OCI-LY1 (cell line): ENCODE data around the gene TNFRSF12A.

ENCODE experiments used
- H2AFZ ChIP-seq: fragments of 200-600 bp; sonication (generic), shearing (Covaris generic); 2 replicates; pipeline ENCODE4 v1.6.0; 2014; ENCODE audit warnings: antibody characterized with exemption, mild to moderate bottlenecking, low read length
- H3F3A ChIP-seq: fragments of 200-600 bp; sonication (generic), shearing (Covaris generic); 2 replicates; pipeline ENCODE4 v1.6.0; 2014; ENCODE audit warnings: mild to moderate bottlenecking, antibody characterized with exemption, low read length, moderate library complexity; ENCODE audit not compliant: insufficient read depth
- H3K27ac ChIP-seq: fragments of 200-600 bp; sonication (generic); 2 replicates; pipeline ENCODE4 v1.5.1; 2014; ENCODE audit warnings: low read length, mixed run types, mild to moderate bottlenecking, low read depth; ENCODE audit not compliant: poor library complexity, severe bottlenecking
- H3K27me3 ChIP-seq: fragments of 200-600 bp; sonication (generic); 2 replicates; pipeline ENCODE4 v1.6.0; 2014; ENCODE audit warnings: antibody characterized with exemption, mild to moderate bottlenecking, low read length, moderate library complexity; ENCODE audit not compliant: insufficient read depth
- H3K36me3 ChIP-seq: fragments of 200-600 bp; sonication (generic); 2 replicates; pipeline ENCODE4 v1.6.1; 2014; ENCODE audit warnings: mild to moderate bottlenecking, antibody characterized with exemption, low read length, moderate library complexity, mixed read lengths; ENCODE audit not compliant: insufficient read depth
- H3K4me1 ChIP-seq: fragments of 200-600 bp; sonication (generic); 2 replicates; pipeline ENCODE4 v1.5.1; 2014; ENCODE audit warnings: mild to moderate bottlenecking, low read length, moderate library complexity; ENCODE audit not compliant: insufficient read depth, severe bottlenecking
- H3K4me2 ChIP-seq: fragments of 200-600 bp; sonication (generic), shearing (Covaris generic); 2 replicates; pipeline ENCODE4 v1.6.1; 2014; ENCODE audit warnings: low read length
- H3K4me3 ChIP-seq: fragments of 200-600 bp; sonication (generic); 2 replicates; pipeline ENCODE4 v1.5.1; 2014; ENCODE audit warnings: low read length, low read depth, mild to moderate bottlenecking, mixed read lengths; ENCODE audit not compliant: poor library complexity, severe bottlenecking
- H3K79me2 ChIP-seq: fragments of 200-600 bp; shearing (Covaris generic); 2 replicates; pipeline ENCODE4 v1.6.1; 2016; ENCODE audit warnings: mixed run types, low read length, mixed read lengths; ENCODE audit not compliant: insufficient read depth
- H3K9ac ChIP-seq: fragments of 200-600 bp; sonication (generic), shearing (Covaris generic); 2 replicates; pipeline ENCODE4 v1.6.1; 2014; ENCODE audit warnings: mild to moderate bottlenecking, low read length, mixed read lengths
- H3K9me2 ChIP-seq: fragments of 200-600 bp; sonication (generic), shearing (Covaris generic); 2 replicates; pipeline ENCODE4 v1.6.1; 2014; ENCODE audit warnings: low read depth, mild to moderate bottlenecking, low read length, mixed read lengths
- H3K9me3 ChIP-seq: fragments of 200-600 bp; shearing (Covaris generic); 2 replicates; pipeline ENCODE4 v1.6.1; 2014; ENCODE audit warnings: low read length, mixed read lengths
- H4K20me1 ChIP-seq: fragments of 200-600 bp; sonication (generic), shearing (Covaris generic); 2 replicates; pipeline ENCODE4 v1.6.0; 2016; ENCODE audit warnings: mild to moderate bottlenecking, low read length; ENCODE audit not compliant: insufficient read depth
- EZH2 ChIP-seq: fragments of 200-600 bp; sonication (generic), shearing (Covaris generic); IDR thresholded peaks from 2 replicates; pipeline ENCODE4 v1.8.0; 2017; ENCODE audit warnings: borderline replicate concordance, mixed run types, mild to moderate bottlenecking, antibody characterized with exemption, low read length, moderate library complexity, mixed read lengths
- TF ChIP-seq, protein P1 (sequence below): fragments of 200-600 bp; sonication (generic), shearing (Covaris generic); IDR thresholded peaks from 2 replicates; pipeline ENCODE4 v1.5.1; 2017; ENCODE audit warnings: mild to moderate bottlenecking, antibody characterized with exemption, low read length, moderate library complexity, mixed read lengths

Gene TNFRSF12A, protein sequence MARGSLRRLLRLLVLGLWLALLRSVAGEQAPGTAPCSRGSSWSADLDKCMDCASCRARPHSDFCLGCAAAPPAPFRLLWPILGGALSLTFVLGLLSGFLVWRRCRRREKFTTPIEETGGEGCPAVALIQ

DNA sequence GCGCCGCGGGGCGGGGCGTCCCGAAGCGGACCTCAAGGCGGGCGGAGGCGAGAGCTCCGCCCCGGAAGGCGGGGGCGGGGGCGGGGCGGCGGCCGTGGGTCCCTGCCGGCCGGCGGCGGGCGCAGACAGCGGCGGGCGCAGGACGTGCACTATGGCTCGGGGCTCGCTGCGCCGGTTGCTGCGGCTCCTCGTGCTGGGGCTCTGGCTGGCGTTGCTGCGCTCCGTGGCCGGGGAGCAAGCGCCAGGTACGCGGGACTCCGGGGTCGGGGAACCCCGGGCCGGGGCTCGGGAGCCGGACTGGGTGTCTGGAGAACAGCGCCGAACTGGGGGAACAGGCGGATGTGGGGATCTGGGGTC is at the start of gene TNFRSF12A:
Gene TNFRSF12A (plus strand): TSS at position 122 of the 357 bp plus-strand sequence. CDS start 30 bp downstream, at position 152.
- peak within 1 kb of the TSS; percentile 60 for H3K9ac ChIP-seq
- H3K9me3 ChIP-seq, result no peaks in the 10 kb centered on the region
- TF ChIP-seq EZH2, result no peak
- TF ChIP-seq, protein P1, sequence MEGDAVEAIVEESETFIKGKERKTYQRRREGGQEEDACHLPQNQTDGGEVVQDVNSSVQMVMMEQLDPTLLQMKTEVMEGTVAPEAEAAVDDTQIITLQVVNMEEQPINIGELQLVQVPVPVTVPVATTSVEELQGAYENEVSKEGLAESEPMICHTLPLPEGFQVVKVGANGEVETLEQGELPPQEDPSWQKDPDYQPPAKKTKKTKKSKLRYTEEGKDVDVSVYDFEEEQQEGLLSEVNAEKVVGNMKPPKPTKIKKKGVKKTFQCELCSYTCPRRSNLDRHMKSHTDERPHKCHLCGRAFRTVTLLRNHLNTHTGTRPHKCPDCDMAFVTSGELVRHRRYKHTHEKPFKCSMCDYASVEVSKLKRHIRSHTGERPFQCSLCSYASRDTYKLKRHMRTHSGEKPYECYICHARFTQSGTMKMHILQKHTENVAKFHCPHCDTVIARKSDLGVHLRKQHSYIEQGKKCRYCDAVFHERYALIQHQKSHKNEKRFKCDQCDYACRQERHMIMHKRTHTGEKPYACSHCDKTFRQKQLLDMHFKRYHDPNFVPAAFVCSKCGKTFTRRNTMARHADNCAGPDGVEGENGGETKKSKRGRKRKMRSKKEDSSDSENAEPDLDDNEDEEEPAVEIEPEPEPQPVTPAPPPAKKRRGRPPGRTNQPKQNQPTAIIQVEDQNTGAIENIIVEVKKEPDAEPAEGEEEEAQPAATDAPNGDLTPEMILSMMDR, result no peak
- H3K9me2 ChIP-seq, result no peaks in the 10 kb centered on the region
- H3K4me3 ChIP-seq, result peak within 1 kb of the TSS; percentile 67
- H3K79me2 ChIP-seq, result no peaks in the 10 kb centered on the region
- peaks cover 4% of the 10 kb centered on the region; the same call in 1 of the 2 replicates for H3K27me3 ChIP-seq
- no peak within 1 kb of the TSS for H3K27ac ChIP-seq
- peaks cover 44% of the 10 kb centered on the region for H3K4me1 ChIP-seq
- no peak within 1 kb of the TSS for H2AFZ ChIP-seq
- H3F3A ChIP-seq, result no peaks in the 10 kb centered on the region
- no peaks in the 10 kb centered on the region for H3K36me3 ChIP-seq
- H3K4me2 ChIP-seq, result peak within 1 kb of the TSS; percentile 97
- H4K20me1 ChIP-seq, result no peaks in the 10 kb centered on the region

DNA sequence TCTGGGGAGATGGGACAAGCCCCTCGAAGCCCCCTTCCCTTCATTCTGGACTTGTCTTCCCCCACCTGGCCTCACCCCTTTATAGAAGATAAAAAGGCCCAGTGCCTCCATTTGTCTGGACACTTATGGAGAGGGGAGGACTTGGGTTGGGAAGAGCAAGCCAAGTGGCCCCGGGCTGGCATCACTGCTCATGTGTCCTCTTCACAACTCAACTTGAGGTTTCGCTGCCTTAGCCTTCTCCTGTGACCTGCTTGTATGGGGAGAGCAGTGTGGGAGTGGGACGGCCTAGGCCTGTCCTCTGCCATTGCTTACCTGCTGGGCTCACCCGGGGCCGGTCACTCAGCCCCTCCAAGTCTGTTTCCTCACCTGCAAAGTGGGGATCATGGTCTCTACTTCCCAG is 49.6 kb upstream of the TNFRSF12A start:
- TF ChIP-seq, protein P1, result no peak
- TF ChIP-seq EZH2, result no peak
- Histone ChIP-seq H3K79me2 (no peaks in the 10 kb centered on the region), H3K9me3 (no peaks in the 10 kb centered on the region), H3F3A (no peaks in the 10 kb centered on the region), H3K4me3 (peak overlapping the region; percentile 81), H3K27me3 (no peaks in the 10 kb centered on the region), H3K9ac (peak overlapping the region; percentile 84), H3K4me1 (peaks cover 60% of the 10 kb centered on the region), H2AFZ (no peak overlapping the region), H4K20me1 (no peaks in the 10 kb centered on the region), H3K9me2 (no peaks in the 10 kb centered on the region), H3K36me3 (peaks cover 50% of the 10 kb centered on the region; the same call in 1 of the 2 replicates), H3K4me2 (peak overlapping the region; percentile 85), H3K27ac (no peak overlapping the region)

DNA sequence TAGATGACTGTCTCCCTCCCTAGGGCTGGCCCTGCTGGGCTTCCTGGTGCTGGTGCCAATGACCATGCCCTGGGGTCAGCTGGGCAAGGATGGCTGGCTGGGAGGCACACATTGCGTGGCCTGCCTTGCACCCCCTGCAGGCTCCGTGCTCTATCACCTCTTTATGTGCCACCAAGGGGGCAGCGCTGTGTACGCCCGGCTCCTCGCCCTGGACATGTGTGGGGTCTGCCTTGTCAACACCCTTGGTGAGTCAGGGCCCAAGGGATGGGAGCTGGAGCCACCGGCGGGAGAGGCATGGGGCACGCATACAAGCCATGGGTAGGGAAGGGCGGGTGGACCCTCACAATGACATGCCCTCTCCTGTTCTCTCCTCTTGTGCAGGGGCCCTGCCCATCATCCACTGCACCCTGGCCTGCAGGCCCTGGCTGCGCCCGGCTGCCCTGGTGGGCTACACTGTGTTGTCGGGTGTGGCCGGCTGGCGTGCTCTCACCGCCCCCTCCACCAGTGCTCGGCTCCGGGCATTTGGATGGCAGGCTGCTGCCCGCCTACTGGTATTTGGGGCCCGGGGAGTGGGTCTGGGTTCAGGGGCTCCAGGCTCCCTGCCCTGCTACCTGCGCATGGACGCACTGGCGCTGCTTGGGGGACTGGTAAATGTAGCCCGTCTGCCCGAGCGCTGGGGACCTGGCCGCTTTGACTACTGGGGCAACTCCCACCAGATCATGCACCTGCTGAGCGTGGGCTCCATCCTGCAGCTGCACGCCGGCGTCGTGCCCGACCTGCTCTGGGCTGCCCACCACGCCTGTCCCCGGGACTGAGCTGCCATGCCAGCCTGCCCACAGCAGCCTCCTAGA is 48.8 kb upstream of the TNFRSF12A start:
- H3K9ac ChIP-seq, result peak overlapping the region; percentile 84; the same call in 1 of the 2 replicates
- H3K4me3 ChIP-seq, result peak overlapping the region; percentile 81

More for the DNA sequence above, 48.8 kb upstream of the TNFRSF12A start:
- peak overlapping the region; percentile 19 for H3K27ac ChIP-seq
- H2AFZ ChIP-seq, result no peak overlapping the region
- TF ChIP-seq, protein P1, result peak; percentile 29; the same call in 1 of the 2 replicates
- TF ChIP-seq EZH2, result no peak
- H3K9me2 ChIP-seq, result no peaks in the 10 kb centered on the region
- peaks cover 55% of the 10 kb centered on the region for H3K4me1 ChIP-seq
- H3F3A ChIP-seq, result no peaks in the 10 kb centered on the region
- H4K20me1 ChIP-seq, result no peaks in the 10 kb centered on the region
- peak overlapping the region; percentile 85 for H3K4me2 ChIP-seq
- no peaks in the 10 kb centered on the region for H3K79me2 ChIP-seq
- no peaks in the 10 kb centered on the region for H3K9me3 ChIP-seq
- H3K27me3 ChIP-seq, result no peaks in the 10 kb centered on the region
- peaks cover 58% of the 10 kb centered on the region for H3K36me3 ChIP-seq
